SK-N-SH treated with all-trans-retinoic acid at 6 μM for 48 hours (cell line): ENCODE data around the gene CH25H.
"Not testable (repeated sequence)": the region's sequence is repeated elsewhere in the genome, so short reads cannot be mapped to it uniquely, and the experiment has no call there.

Experiments
- ATAC-seq: fragments of 200-7000 bp; cut with Tn5 transposase; 3 replicates; pipeline ENCODE4 v1.9.1; 2020; ENCODE audit warnings: mild to moderate bottlenecking, moderate library complexity
- ARNTL ChIP-seq: fragments of 450-650 bp; formaldehyde crosslinking; IDR thresholded peaks from 2 replicates; pipeline ENCODE4 v1.5.0; 2020; ENCODE audit warnings: low read depth, mild to moderate bottlenecking, moderate library complexity, borderline replicate concordance
- BACH2 ChIP-seq: fragments of 250-450 bp; sonication (Bioruptor Pico); IDR thresholded peaks from 2 replicates; pipeline ENCODE4 v1.9.0; 2021; ENCODE audit warnings: mild to moderate bottlenecking, borderline replicate concordance
- CREB5 ChIP-seq: fragments of 250-450 bp; sonication (Bioruptor Pico); IDR thresholded peaks from 2 replicates; pipeline ENCODE4 v1.5.1; 2020; ENCODE audit warnings: low read depth, mild to moderate bottlenecking, moderate library complexity
- CSDC2 ChIP-seq: fragments of 250-450 bp; sonication (Bioruptor Pico); IDR thresholded peaks from 2 replicates; pipeline ENCODE4 v1.5.0; 2020; ENCODE audit warnings: mild to moderate bottlenecking, moderate library complexity
- CSRNP3 ChIP-seq: fragments of 250-450 bp; sonication (Bioruptor Pico); IDR thresholded peaks from 2 replicates; pipeline ENCODE4 v1.5.1; 2021; ENCODE audit warnings: mild to moderate bottlenecking, moderate library complexity
- ESRRG ChIP-seq: fragments of 250-450 bp; sonication (Bioruptor Pico); IDR thresholded peaks from 2 replicates; pipeline ENCODE4 v1.6.1; 2021; ENCODE audit warnings: mild to moderate bottlenecking
- GLIS3 ChIP-seq: fragments of 250-450 bp; sonication (Bioruptor Pico); IDR thresholded peaks from 2 replicates; pipeline ENCODE4 v1.5.0; 2020; ENCODE audit warnings: mild to moderate bottlenecking, moderate library complexity
- OSR1 ChIP-seq: fragments of 250-450 bp; sonication (Bioruptor Pico); IDR thresholded peaks from 2 replicates; pipeline ENCODE4 v1.8.0; 2022; ENCODE audit warnings: moderate library complexity, mild to moderate bottlenecking, inconsistent platforms
- PPARA ChIP-seq: fragments of 250-450 bp; sonication (Bioruptor Pico); IDR thresholded peaks from 2 replicates; pipeline ENCODE4 v1.5.0; 2020; ENCODE audit warnings: mild to moderate bottlenecking, borderline replicate concordance
- RARB ChIP-seq: fragments of 250-450 bp; sonication (Bioruptor Pico); IDR thresholded peaks from 2 replicates; pipeline ENCODE4 v1.8.0; 2021; ENCODE audit warnings: mild to moderate bottlenecking, moderate library complexity
- TOX ChIP-seq: fragments of 250-450 bp; sonication (Bioruptor Pico); IDR thresholded peaks from 2 replicates; pipeline ENCODE4 v1.8.0; 2021; ENCODE audit warnings: mild to moderate bottlenecking, moderate library complexity, borderline replicate concordance
- TSHZ2 ChIP-seq: fragments of 250-450 bp; sonication (Bioruptor Pico); IDR thresholded peaks from 2 replicates; pipeline ENCODE4 v1.5.0; 2020; ENCODE audit warnings: mild to moderate bottlenecking, moderate library complexity
- ZC3H10 ChIP-seq: fragments of 250-450 bp; sonication (Bioruptor Pico); IDR thresholded peaks from 2 replicates; pipeline ENCODE4 v1.5.1; 2021; ENCODE audit warnings: mild to moderate bottlenecking, moderate library complexity
- ZFP30 ChIP-seq: fragments of 450-650 bp; formaldehyde crosslinking; IDR thresholded peaks from 2 replicates; pipeline ENCODE4 v1.5.0; 2022; ENCODE audit warnings: mild to moderate bottlenecking, moderate library complexity
- ZNF565 ChIP-seq: fragments of 450-650 bp; formaldehyde crosslinking; conservative IDR thresholded peaks from 2 replicates; pipeline ENCODE4 v1.5.0; 2020; ENCODE audit warnings: low read depth, mild to moderate bottlenecking, moderate library complexity
- ZNF8 ChIP-seq: fragments of 450-650 bp; formaldehyde crosslinking; IDR thresholded peaks from 2 replicates; pipeline ENCODE4 v1.5.0; 2020; ENCODE audit warnings: mild to moderate bottlenecking, moderate library complexity
- TF ChIP-seq, protein P1 (sequence below): fragments of 250-450 bp; sonication (Bioruptor Pico); IDR thresholded peaks from 2 replicates; pipeline ENCODE4 v1.8.0; 2020; ENCODE audit warnings: mild to moderate bottlenecking, moderate library complexity, borderline replicate concordance

CH25H gene

DNA sequence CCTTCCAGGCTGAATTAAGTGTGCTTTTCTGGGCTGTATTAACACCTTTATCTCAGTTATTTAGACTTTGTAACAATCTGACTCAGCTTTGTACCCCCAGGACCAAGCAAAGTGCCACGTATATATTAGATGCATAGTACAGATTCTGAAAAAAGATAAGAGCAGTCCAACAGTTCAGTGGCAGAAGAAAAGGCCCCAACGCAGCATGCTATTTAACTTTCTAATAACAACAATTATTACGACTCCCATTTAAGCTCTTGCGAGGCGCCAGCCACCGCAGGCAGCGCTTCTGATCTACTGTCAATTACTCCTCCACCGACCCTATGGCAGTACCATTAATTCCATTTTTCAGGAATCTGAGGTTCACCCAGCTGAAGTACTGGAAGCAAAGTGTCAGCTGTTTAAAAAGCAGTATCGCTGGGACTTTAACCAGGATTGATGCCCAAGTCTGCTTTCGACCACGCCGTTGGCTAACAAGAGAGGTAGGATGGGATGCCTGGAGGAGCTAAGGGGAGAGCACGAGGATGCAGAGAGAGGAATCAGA is 43.8 kb upstream of the CH25H start:
- ATAC-seq, result no peak
- TF ChIP-seq CSDC2 (CRISPR knock-in tag), result no peak
- TF ChIP-seq CSRNP3 (CRISPR knock-in tag), result no peak
- no peak for TF ChIP-seq CREB5 (CRISPR knock-in tag)
- TF ChIP-seq TOX, result no peak
- no peak for TF ChIP-seq ARNTL (CRISPR knock-in tag)
- no peak for TF ChIP-seq ESRRG (CRISPR knock-in tag)
- no peak for TF ChIP-seq ZC3H10 (CRISPR knock-in tag)
- TF ChIP-seq, protein P1, sequence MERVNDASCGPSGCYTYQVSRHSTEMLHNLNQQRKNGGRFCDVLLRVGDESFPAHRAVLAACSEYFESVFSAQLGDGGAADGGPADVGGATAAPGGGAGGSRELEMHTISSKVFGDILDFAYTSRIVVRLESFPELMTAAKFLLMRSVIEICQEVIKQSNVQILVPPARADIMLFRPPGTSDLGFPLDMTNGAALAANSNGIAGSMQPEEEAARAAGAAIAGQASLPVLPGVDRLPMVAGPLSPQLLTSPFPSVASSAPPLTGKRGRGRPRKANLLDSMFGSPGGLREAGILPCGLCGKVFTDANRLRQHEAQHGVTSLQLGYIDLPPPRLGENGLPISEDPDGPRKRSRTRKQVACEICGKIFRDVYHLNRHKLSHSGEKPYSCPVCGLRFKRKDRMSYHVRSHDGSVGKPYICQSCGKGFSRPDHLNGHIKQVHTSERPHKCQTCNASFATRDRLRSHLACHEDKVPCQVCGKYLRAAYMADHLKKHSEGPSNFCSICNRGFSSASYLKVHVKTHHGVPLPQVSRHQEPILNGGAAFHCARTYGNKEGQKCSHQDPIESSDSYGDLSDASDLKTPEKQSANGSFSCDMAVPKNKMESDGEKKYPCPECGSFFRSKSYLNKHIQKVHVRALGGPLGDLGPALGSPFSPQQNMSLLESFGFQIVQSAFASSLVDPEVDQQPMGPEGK, result no peak
- no peak for TF ChIP-seq GLIS3 (CRISPR knock-in tag)
- no peak for TF ChIP-seq BACH2 (CRISPR knock-in tag)
- TF ChIP-seq RARB (CRISPR knock-in tag), result no peak
- TF ChIP-seq OSR1 (CRISPR knock-in tag), result no peak
- TF ChIP-seq TSHZ2, result no peak
- TF ChIP-seq ZFP30 (CRISPR knock-in tag), result no peak

GRCh38 chr10:89248990-89249389 is 41.9 kb upstream of the CH25H start:
- ATAC-seq, result no peak
- TF ChIP-seq CSRNP3 (CRISPR knock-in tag) (no peak), CREB5 (CRISPR knock-in tag) (no peak), ZNF8 (CRISPR knock-in tag) (no peak), ZC3H10 (CRISPR knock-in tag) (no peak), ARNTL (CRISPR knock-in tag) (no peak), PPARA (no peak), BACH2 (CRISPR knock-in tag) (no peak), ZNF565 (CRISPR knock-in tag) (no peak), TOX (no peak)
- TF ChIP-seq, protein P1, result no peak

GRCh38 chr10:89247623-89248022 is 40.5 kb upstream of the CH25H start:
- not testable (repeated sequence) for ATAC-seq
